Fibroblast of pulmonary artery (primary cell): ENCODE measurements around the gene VSNL1.

Experiments
- DNase-seq: peaks from one replicate; pipeline ENCODE4 v3.0.0-alpha.2; 2010; ENCODE audit warnings: low read depth
- H3K4me3 ChIP-seq: replicated peaks from 2 replicates; pipeline ENCODE4 v1.5.1; 2011; ENCODE audit warnings: low read depth, mild to moderate bottlenecking, control low read depth, low read length, moderate library complexity
- CTCF ChIP-seq: IDR thresholded peaks from 2 replicates; pipeline ENCODE4 v1.5.1; 2011; ENCODE audit warnings: mild to moderate bottlenecking, control low read depth, low read length, inconsistent platforms; ENCODE audit errors: missing control alignments

Gene VSNL1

GRCh38 chr2:17579605-17580318 lies 39.3 kb downstream of the VSNL1 start:
- H3K4me3 ChIP-seq: no peak overlapping the region
- no peak for TF ChIP-seq CTCF
- DNase-seq: no peak

- TF ChIP-seq CTCF: no peak
- no peak overlapping the region for H3K4me3 ChIP-seq
- no peak for DNase-seq
These were observed 39.8 kb downstream of the VSNL1 start for GRCh38 chr2:17580319-17580715.

- H3K4me3 ChIP-seq: no peak overlapping the region
- no peak for TF ChIP-seq CTCF
- DNase-seq: no peak
These were observed 41.3 kb downstream of the VSNL1 start for GRCh38 chr2:17581831-17582230.

GRCh38 chr2:17583166-17583565 lies 42.7 kb downstream of the VSNL1 start:
- TF ChIP-seq CTCF: no peak
- DNase-seq: peak; percentile 71
- H3K4me3 ChIP-seq: no peak overlapping the region

- no peak for TF ChIP-seq CTCF
These were observed 43.1 kb downstream of the VSNL1 start for GRCh38 chr2:17583646-17584045.

GRCh38 chr2:17584689-17585088 lies 44.2 kb downstream of the VSNL1 start:
- no peak for DNase-seq
- H3K4me3 ChIP-seq: no peak overlapping the region
- TF ChIP-seq CTCF: no peak

More at GRCh38 chr2:17583646-17584045, 43.1 kb downstream of the VSNL1 start:
- DNase-seq: peak; percentile 68
- no peak overlapping the region for H3K4me3 ChIP-seq

GRCh38 chr2:17587469-17587868 lies 47.0 kb downstream of the VSNL1 start:
- TF ChIP-seq CTCF: no peak
- no peak for DNase-seq
- H3K4me3 ChIP-seq: no peak overlapping the region
